IgD-negative memory B cell (primary cell): ENCODE results near the gene SARM1. TPM values are rescaled to one million over a fixed set of nuclear protein-coding genes. Genes with fewer than 3 reads are reported as not detected.
"Not testable (repeated sequence)": the region's sequence is repeated elsewhere in the genome, so short reads cannot be mapped to it uniquely, and the experiment has no call there.

ENCODE experiments used
- H3K27ac Mint-ChIP-seq, 3 donors: one replicate each; pipeline ENCODE4 v1.8.0; 2020 to 2022; ENCODE audit warnings: mild to moderate bottlenecking in 3 of 3, mixed read lengths in 3 of 3, moderate library complexity in 1 of 3
- H3K27me3 Mint-ChIP-seq: one replicate; pipeline ENCODE4 v1.8.0; 2021; ENCODE audit warnings: mixed read lengths
- H3K36me3 Mint-ChIP-seq: one replicate; pipeline ENCODE4 v1.8.0; 2020; ENCODE audit warnings: mild to moderate bottlenecking, mixed read lengths
- H3K4me1 Mint-ChIP-seq, 3 donors: one replicate each; pipeline ENCODE4 v1.8.0; 2020 to 2022; ENCODE audit warnings: mixed read lengths in 3 of 3, mild to moderate bottlenecking in 1 of 3
- H3K4me3 Mint-ChIP-seq, 4 donors: one replicate each; pipeline ENCODE4 v1.8.0; 2020 to 2022; ENCODE audit warnings: mild to moderate bottlenecking in 4 of 4, mixed read lengths in 4 of 4, moderate library complexity in 3 of 4
- H3K9me3 Mint-ChIP-seq, 3 donors: one replicate each; pipeline ENCODE4 v1.8.0; 2020 to 2021; ENCODE audit warnings: mixed read lengths in 3 of 3, mild to moderate bottlenecking in 1 of 3
- polyA plus RNA-seq: library from polyadenylated mRNA; unstranded; fragments of 300-500 nt; fragmentation: Illumina TruSeq; gene quantifications from one replicate; pipeline ENCODE4 v1.2.3, GENCODE V29; 2021

Gene SARM1
- polyA plus RNA-seq, 1 donor from 2014 or later = 5.6 TPM

DNA sequence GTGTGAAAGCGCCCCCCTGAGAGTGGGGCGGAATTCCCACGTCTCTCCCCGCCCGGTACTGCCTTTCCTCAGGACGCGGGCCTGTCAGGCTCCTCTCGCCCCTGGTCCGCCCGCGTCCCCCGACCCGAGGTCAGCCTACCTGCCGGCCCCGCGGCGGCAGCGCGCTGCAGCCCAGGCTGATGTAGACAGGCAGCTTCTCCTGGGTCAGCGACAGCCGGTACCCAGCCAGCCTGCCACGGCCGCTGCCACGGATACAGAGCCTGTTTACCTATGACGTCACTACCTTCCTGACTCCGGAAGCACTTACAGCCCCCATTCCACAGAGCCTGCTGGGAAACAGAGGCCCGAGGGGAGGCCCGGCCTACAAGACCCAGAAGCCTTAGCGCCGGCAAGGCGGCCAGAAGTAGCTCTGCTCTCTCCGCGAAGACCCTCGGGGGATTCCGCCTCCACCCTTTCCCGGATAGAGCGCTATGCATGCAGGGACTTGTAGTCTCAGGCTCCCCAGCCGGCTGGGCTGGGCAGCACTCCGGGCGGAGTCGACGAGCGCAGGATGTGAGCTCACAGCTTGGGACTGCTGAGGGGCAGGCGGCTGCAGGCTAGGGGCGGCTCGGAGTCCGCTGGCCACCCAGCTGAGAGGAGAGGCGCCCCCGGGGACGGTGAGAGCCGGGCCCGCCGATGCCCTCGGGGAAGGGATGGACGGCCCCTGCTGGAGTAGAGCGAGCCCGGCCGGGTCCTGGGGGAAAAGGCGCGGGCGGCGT is 36.1 kb upstream of the SARM1 start, which contains the start of the genes IFT20 and TNFAIP1:
Gene IFT20 (minus strand): TSS at position 272 of the 758 bp plus-strand sequence. CDS start 3,487 bp downstream, outside the sequence.
Gene TNFAIP1 (plus strand): TSS at position 561 of the 758 bp plus-strand sequence. CDS start 3,761 bp downstream, outside the sequence.
- H3K27me3 Mint-ChIP-seq = no peaks in the 10 kb centered on the region
- H3K9me3 Mint-ChIP-seq = no peaks in the 10 kb centered on the region
- peak within 1 kb of the TSS; percentile 89 to 96 (median 93) for H3K27ac Mint-ChIP-seq
- peak within 1 kb of the TSS; percentile 96 to 100 (median 98) for H3K4me3 Mint-ChIP-seq
- peaks cover 14 to 32% (median 30%) of the 10 kb centered on the region in 3 donors for H3K4me1 Mint-ChIP-seq
- peaks cover 4% of the 10 kb centered on the region for H3K36me3 Mint-ChIP-seq

DNA sequence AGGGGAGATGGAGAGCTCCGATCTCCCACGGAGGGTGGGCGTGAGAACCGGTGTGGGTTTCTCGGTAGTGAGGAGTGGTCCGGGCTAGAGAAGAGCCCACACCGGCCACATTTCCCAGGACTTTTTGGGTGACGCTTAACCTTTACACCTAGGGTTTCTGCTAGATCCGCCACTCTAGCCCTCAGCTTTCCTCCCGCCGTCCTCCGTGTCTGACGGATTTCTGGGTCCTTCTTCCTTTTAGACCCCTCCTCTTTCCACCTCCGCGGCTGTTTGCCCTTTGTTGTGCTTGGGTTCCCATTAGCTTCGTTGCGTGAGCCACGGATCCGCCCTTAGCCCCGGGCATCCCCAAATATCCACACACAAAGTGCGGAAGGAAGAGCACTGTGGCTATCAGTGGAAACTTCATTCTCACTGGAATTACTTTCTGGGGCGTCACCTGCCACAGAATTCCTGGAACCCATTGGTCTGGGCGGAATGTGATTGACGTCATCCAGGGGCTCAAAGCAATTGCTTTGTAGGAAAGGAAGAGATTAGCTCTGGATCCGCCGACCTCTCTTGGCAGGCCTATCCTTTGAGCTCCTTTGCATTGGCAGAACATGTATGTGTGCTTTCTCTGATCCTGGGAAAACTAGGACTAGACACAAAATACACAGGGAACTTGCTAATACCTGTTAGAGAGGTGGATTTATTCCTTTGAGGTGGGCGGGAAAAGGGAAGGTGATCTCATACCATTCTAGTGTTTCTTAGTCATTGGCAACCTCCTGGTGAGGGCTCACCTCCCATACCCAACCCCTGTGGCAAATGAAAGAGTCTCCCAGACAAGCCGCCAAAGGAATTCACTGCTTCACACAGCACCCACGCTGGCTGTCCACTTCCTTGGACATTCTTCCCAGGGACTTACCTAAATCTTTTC is 35.3 kb upstream of the SARM1 start:
- peaks cover 14 to 32% (median 30%) of the 10 kb centered on the region in 3 donors for H3K4me1 Mint-ChIP-seq
- H3K4me3 Mint-ChIP-seq = peak overlapping the region; percentile 96 to 100 (median 98)
- peak overlapping the region; percentile 63 to 96 (median 89) for H3K27ac Mint-ChIP-seq
- H3K36me3 Mint-ChIP-seq = peaks cover 2% of the 10 kb centered on the region
- H3K9me3 Mint-ChIP-seq = no peaks in the 10 kb centered on the region
- no peaks in the 10 kb centered on the region for H3K27me3 Mint-ChIP-seq

DNA sequence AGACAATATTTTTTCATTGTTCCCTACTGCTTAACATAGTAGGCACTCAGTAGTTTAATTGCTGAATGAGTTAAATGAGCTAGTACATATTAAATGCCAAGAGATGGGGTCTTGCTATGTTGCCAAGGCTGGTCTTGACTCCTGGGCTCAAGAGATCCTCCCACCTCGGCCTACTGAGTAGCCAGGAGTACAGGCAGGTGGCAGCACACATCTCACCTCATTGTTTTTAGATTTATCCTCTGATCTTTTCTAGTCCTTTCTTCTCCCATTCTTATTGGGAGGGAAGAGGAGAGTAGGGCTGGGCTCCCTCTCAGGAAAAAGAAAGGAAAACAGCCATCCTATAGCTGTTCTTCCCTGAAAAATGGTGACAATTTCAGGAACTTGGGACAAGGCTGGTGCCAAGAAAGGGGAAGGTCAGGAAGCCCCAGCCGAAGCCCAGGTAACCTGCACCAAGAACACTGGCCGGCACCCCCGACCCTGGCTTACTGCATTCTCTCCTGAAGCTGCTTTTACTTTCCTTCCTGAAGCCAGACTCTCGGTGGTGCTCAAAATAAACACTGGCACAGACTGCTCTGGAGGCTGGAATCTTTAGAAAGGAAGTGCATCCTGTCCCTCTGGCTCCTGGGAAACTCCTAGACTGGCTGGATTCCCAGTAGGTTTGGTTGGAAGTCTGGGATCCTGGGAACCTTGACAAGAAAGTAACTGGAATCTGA is 33.3 kb upstream of the SARM1 start:
- Mint-ChIP-seq H3K4me1 (peaks cover 14 to 30% (median 30%) of the 10 kb centered on the region in 3 donors), H3K27ac (no peak overlapping the region), H3K27me3 (no peaks in the 10 kb centered on the region)

DNA sequence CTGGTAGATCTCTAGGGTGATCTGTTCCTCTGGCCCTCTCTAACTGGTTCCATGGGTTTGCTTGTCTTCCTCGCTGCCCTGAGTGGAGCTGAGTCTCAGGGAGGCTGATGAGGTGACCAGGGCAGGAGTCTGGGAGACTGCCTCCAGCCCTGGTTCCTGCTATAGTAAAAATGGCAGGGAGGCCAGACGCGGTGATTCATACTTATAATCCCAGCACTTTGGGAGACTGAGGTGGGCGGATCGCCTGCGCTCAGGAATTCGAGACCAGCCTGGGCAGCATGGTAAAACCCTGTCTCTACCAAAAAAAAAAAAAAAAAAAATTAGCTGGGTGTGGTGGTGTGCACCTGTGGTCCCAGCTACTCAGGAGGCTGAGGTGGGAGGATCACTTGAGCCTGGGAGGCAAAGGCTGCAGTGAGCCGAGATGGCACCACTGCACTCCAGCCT is 32.7 kb upstream of the SARM1 start:
- H3K27me3 Mint-ChIP-seq, H3K9me3 Mint-ChIP-seq, H3K4me3 Mint-ChIP-seq, H3K27ac Mint-ChIP-seq, H3K36me3 Mint-ChIP-seq: not testable (repeated sequence)
- peaks cover 14 to 30% (median 29%) of the 10 kb centered on the region in 3 donors for H3K4me1 Mint-ChIP-seq

More for the DNA sequence above, 33.3 kb upstream of the SARM1 start:
- H3K36me3 Mint-ChIP-seq = no peaks in the 10 kb centered on the region
- peak overlapping the region in 1 of 4 donors; percentile 96 for H3K4me3 Mint-ChIP-seq
- no peaks in the 10 kb centered on the region for H3K9me3 Mint-ChIP-seq

DNA sequence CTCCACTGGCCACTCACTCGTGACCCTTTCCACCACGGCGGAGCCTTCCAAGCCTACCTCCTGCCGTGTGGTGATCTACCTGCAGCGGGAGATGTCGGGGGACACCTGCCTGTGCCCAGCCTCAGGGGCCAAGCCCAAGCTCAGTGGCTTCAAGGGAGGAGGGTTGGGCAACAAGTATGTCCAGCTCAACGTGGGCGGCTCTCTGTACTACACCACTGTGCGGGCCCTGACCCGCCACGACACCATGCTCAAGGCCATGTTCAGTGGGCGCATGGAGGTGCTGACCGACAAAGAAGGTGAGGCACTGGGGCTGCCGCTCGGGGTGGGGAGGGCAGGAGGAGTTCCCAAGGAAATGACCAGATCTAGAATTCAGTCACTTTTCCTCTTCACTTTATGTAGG is 32.1 kb upstream of the SARM1 start:
- H3K27me3 Mint-ChIP-seq = no peaks in the 10 kb centered on the region
- H3K27ac Mint-ChIP-seq = no peak overlapping the region
- H3K9me3 Mint-ChIP-seq = no peaks in the 10 kb centered on the region
- H3K36me3 Mint-ChIP-seq = no peaks in the 10 kb centered on the region
- H3K4me1 Mint-ChIP-seq = peaks cover 14 to 24% (median 23%) of the 10 kb centered on the region in 3 donors
- H3K4me3 Mint-ChIP-seq = peak overlapping the region in 2 of 4 donors; percentile 48 to 55

DNA sequence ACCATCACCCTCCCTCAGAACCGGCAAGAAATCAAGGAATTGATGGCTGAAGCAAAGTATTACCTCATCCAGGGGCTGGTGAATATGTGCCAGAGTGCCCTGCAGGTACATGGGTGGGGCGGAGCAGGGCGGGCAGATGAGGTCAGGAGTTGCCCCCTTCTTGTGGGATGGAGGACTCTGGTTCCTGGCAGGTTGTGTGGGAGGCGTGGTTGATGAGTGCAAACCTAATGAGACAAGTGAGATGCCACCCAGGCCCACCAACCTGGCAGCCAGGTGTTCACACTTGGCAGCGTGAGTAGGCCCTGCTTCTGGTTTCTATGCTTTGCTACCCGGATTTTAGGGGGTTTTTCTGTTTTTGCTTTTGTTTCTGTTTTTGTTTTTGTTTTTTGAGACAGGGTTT is 31.1 kb upstream of the SARM1 start:
- no peaks in the 10 kb centered on the region for H3K36me3 Mint-ChIP-seq
- H3K4me3 Mint-ChIP-seq = no peak overlapping the region
- no peak overlapping the region for H3K27ac Mint-ChIP-seq
- H3K9me3 Mint-ChIP-seq = no peaks in the 10 kb centered on the region
- H3K27me3 Mint-ChIP-seq = no peaks in the 10 kb centered on the region
- peaks cover 11 to 18% (median 17%) of the 10 kb centered on the region in 3 donors for H3K4me1 Mint-ChIP-seq

DNA sequence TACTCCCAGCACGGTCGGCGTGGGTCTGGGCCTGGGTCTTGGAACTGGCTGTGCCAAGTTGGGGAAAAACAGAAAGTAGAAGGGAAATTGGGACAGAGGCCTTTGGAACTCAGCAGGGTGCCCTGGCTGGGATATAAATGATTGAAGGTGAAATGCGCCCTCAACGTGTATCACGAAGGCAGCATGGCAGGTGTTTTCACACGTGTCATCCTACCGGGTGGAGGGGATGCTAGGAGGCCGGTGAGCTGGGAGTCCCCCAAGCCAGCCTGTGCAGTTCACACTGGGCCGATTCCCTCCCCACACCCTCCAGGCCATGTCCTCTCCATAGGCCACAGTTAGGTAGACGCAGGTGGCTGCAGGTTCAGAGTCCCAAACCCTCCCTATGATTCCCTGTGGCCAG is 30.0 kb upstream of the SARM1 start:
- Mint-ChIP-seq H3K27me3 (no peaks in the 10 kb centered on the region), H3K36me3 (no peaks in the 10 kb centered on the region), H3K4me3 (no peak overlapping the region), H3K27ac (no peak overlapping the region), H3K4me1 (peaks cover 9 to 13% (median 11%) of the 10 kb centered on the region in 3 donors), H3K9me3 (no peaks in the 10 kb centered on the region)

DNA sequence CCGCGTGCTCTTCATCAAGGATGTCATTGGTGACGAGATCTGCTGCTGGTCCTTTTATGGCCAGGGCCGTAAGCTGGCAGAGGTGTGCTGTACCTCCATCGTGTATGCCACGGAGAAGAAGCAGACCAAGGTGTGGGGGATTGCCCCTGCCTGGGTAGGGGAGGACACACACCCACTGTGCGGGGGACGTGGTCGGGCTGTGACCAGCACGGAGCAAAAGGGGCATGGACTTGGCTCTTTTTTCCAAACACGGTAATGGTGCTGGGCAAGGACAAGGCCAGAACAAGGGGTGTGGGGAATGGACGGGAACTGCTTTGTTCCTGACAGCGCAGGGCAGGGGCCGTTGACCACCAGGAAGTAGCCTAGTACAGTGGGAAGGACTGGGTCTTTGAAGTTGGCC is 29.2 kb upstream of the SARM1 start:
- Mint-ChIP-seq H3K27ac (no peak overlapping the region), H3K4me3 (no peak overlapping the region)

DNA sequence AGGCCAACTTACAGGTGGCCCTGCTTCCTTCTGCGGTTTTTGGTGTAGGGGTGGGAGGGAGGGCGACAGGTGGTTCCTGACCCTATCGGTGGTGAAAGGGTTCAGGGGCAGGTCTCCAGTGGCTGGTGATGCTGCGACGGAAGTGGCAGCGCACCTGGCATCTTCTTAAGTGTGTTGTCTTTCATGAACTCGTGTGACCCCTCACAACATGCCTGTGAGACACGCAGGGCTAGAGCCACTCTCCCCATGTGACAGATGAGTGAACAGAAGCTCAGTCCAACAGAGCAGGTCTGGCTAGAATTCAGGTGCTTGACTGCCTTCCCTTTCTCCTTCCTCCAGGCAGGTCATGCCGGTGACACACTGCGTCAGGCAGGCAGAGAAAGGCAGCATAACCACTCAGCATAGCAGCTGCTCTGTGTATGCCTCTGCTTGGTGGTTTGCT is 28.0 kb upstream of the SARM1 start:
- Mint-ChIP-seq H3K4me1 (peaks cover 0 to 3% (median 0%) of the 10 kb centered on the region in 3 donors), H3K36me3 (peaks cover 2% of the 10 kb centered on the region), H3K4me3 (no peak overlapping the region), H3K27me3 (no peaks in the 10 kb centered on the region), H3K9me3 (no peaks in the 10 kb centered on the region), H3K27ac (peak overlapping the region in 1 of 3 donors; percentile 59)

More for the DNA sequence above, 29.2 kb upstream of the SARM1 start:
- no peaks in the 10 kb centered on the region for H3K9me3 Mint-ChIP-seq
- H3K36me3 Mint-ChIP-seq = peaks cover 2% of the 10 kb centered on the region
- peaks cover 3 to 7% (median 4%) of the 10 kb centered on the region in 3 donors for H3K4me1 Mint-ChIP-seq
- H3K27me3 Mint-ChIP-seq = no peaks in the 10 kb centered on the region

DNA sequence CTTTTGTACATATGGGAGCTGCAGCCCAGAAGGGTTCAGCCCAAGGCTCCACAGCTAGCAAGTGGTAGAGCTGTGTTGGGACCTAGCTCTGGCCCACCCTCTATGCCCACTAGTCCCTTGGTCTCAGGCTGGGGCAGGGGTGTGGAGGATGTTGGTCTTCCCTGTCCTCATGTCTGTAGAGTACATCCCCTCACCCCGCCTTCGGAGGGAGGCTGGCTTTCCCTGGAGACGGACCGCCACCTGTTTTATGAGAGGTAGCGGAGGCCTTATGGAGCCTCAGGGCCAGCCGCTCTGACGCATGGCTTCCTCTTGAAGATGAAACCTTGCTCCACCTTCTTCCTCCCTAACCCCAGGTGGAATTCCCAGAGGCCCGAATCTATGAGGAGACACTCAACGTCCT is 27.5 kb upstream of the SARM1 start:
- Mint-ChIP-seq H3K27ac (peak overlapping the region in 1 of 3 donors; percentile 59), H3K36me3 (peaks cover 2% of the 10 kb centered on the region)

DNA sequence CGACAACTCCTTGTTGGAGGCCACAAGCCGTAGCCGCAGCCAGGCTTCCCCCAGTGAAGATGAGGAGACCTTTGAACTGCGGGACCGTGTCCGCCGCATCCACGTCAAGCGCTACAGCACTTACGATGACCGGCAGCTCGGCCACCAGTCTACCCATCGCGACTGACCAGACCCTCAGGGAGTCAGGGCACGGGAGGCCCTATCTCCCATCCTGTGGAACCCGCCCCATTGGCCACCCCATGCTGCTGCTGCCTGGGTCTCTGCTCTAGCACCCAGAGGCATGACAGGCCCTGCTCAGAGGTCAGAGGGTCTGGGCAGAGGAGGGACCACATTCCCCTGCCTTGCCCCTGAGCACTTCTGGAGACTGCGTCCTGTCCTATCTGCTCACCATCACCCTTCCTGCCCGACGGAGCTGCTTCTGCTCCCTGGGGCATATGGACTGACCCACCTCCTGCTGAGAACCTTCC is 27.0 kb upstream of the SARM1 start:
- Mint-ChIP-seq H3K4me1 (no peaks in the 10 kb centered on the region), H3K27me3 (no peaks in the 10 kb centered on the region), H3K9me3 (no peaks in the 10 kb centered on the region), H3K36me3 (peaks cover 2% of the 10 kb centered on the region), H3K27ac (peak overlapping the region in 1 of 3 donors; percentile 57), H3K4me3 (no peak overlapping the region)

More for the DNA sequence above, 27.5 kb upstream of the SARM1 start:
- H3K9me3 Mint-ChIP-seq = no peaks in the 10 kb centered on the region
- H3K27me3 Mint-ChIP-seq = no peaks in the 10 kb centered on the region
- no peaks in the 10 kb centered on the region for H3K4me1 Mint-ChIP-seq
- H3K4me3 Mint-ChIP-seq = peak overlapping the region in 1 of 4 donors; percentile 50

DNA sequence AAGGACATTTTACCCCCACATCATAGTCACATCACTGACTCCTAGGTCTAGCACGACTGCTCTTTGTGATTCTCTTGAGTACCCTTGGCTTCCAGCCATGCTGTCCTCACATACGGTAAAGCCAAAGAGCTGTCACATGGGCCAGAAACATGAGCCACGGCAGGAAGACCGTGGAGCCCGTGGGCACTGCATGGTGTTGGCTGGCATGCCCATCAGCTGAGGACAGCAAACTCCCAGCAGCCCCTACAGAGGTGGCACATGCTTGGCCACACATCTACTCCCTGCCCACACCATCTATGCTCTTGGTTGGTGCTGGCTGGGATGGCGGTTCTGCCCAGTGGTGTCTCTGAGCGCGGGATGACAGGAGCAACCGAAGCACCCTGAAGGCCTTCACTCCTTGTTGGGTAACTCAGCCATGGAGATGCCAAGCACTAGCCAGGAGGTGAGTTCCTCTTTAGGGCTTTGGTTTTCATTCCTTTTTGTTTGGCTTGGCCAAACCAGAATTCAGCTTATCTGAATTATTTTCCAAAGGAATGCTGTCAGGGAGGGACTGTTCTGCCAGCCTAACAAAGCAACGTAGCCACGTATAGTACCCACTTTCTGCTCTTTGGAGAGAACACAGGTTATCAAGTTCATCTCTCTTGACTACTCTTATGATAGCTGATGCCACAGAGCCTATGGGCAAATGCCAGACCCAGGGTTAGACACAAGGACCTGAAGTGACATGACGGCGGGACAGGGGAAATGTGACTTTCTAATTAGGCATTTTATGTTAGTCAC is 25.9 kb upstream of the SARM1 start:
- Mint-ChIP-seq H3K4me3 (no peak overlapping the region), H3K4me1 (no peaks in the 10 kb centered on the region), H3K27me3 (no peaks in the 10 kb centered on the region), H3K27ac (peak overlapping the region in 1 of 3 donors; percentile 33), H3K9me3 (no peaks in the 10 kb centered on the region), H3K36me3 (peaks cover 2% of the 10 kb centered on the region)

DNA sequence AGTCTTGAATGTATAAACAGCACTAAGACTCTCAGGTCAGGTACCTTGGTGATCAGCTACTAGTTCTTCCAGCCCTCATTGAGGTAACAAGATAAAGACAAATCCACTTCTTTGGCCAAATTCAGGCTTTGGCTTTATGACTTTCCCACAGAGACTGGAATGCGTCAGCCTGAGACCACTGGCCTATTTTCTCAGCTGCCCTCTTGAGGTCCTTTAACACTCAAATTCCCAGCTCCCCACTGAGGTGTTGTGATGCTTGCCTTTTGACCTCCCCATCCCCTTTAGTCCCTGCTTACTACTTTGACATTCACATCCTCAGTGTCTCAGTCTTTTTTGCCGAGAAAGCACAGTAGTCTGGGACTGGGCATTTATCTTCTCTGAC is 25.3 kb upstream of the SARM1 start:
- Mint-ChIP-seq H3K27me3 (no peaks in the 10 kb centered on the region), H3K4me3 (no peak overlapping the region), H3K36me3 (peaks cover 2% of the 10 kb centered on the region), H3K27ac (peak overlapping the region in 1 of 3 donors; percentile 33), H3K9me3 (no peaks in the 10 kb centered on the region), H3K4me1 (no peaks in the 10 kb centered on the region)
